Stimulated activated naive CD8-positive, alpha-beta T cell treated with anti-CD3 and anti-CD28 coated beads, Interleukin-15, amount 100 ng/mL, for 72 hours (primary cell): Measurements from ENCODE around the gene TCF25.
A peak's percentile ranks its signal among the peaks of the same experiment; 100 is the strongest.

ENCODE experiments used
- ATAC-seq: fragments of 150-1000 bp; cut with Tn5 transposase; 2 replicates; pipeline ENCODE4 v1.10.0; 2021; ENCODE audit warnings: mild to moderate bottlenecking, moderate library complexity
- DNase-seq, 2 donors: peaks; one replicate each; pipeline ENCODE4 v3.0.0; 2021 to 2022
- H3K27ac Mint-ChIP-seq, 2 donors: one replicate each; pipeline ENCODE4 v1.8.0; 2022; ENCODE audit warnings: mild to moderate bottlenecking in 2 of 2, mixed read lengths in 2 of 2, moderate library complexity in 2 of 2
- H3K27me3 Mint-ChIP-seq: one replicate; pipeline ENCODE4 v1.8.0; 2022; ENCODE audit warnings: mixed read lengths
- H3K4me1 Mint-ChIP-seq: one replicate; pipeline ENCODE4 v1.8.0; 2022; ENCODE audit warnings: mild to moderate bottlenecking, mixed read lengths
- H3K4me3 Mint-ChIP-seq, 2 donors: one replicate each; pipeline ENCODE4 v1.8.0; 2022; ENCODE audit warnings: mild to moderate bottlenecking in 2 of 2, mixed read lengths in 2 of 2, moderate library complexity in 1 of 2
- H3K9me3 Mint-ChIP-seq, 2 donors: one replicate each; pipeline ENCODE4 v1.8.0; 2022; ENCODE audit warnings: mixed read lengths in 2 of 2

TCF25 gene

GRCh38 chr16:89915303-89916232 lies 42.2 kb downstream of the TCF25 start:
- no peak overlapping the region for H3K4me3 Mint-ChIP-seq
- ATAC-seq: no peak
- H3K27me3 Mint-ChIP-seq: peaks cover 30% of the 10 kb centered on the region
- H3K4me1 Mint-ChIP-seq: peaks cover 34% of the 10 kb centered on the region
- H3K9me3 Mint-ChIP-seq: no peaks in the 10 kb centered on the region
- DNase-seq: no peak
- H3K27ac Mint-ChIP-seq: no peak overlapping the region

GRCh38 chr16:89917773-89918452 lies 44.5 kb downstream of the TCF25 start:
- Mint-ChIP-seq H3K27ac (peak overlapping the region in 1 of 2 donors; percentile 57), H3K4me1 (peaks cover 57% of the 10 kb centered on the region), H3K9me3 (no peaks in the 10 kb centered on the region), H3K4me3 (peak overlapping the region; percentile 80 to 85), H3K27me3 (peaks cover 54% of the 10 kb centered on the region)
- ATAC-seq (peak; percentile 87), DNase-seq (peak; percentile 80 to 87)

- Mint-ChIP-seq H3K27ac (peak within 1 kb of the TSS in 1 of 2 donors; percentile 57), H3K27me3 (peaks cover 58% of the 10 kb centered on the region), H3K4me3 (peak within 1 kb of the TSS; percentile 80 to 85), H3K4me1 (peaks cover 58% of the 10 kb centered on the region), H3K9me3 (no peaks in the 10 kb centered on the region)
- peak; percentile 29 for ATAC-seq
- peak; percentile 51 to 52 for DNase-seq
Observed at GRCh38 chr16:89918453-89919347, 45.3 kb downstream of the TCF25 start, which contains the start of gene MC1R. TSS of gene MC1R (plus strand) at chr16:89918862. CDS start at chr16:89919259, 397 bp downstream.

- H3K27ac Mint-ChIP-seq: no peak overlapping the region
- ATAC-seq (no peak), DNase-seq (no peak)
- no peaks in the 10 kb centered on the region for H3K9me3 Mint-ChIP-seq
- H3K4me3 Mint-ChIP-seq: peak overlapping the region in 1 of 2 donors; percentile 85
- peaks cover 69% of the 10 kb centered on the region for H3K27me3 Mint-ChIP-seq
- H3K4me1 Mint-ChIP-seq: peaks cover 58% of the 10 kb centered on the region
Observed at GRCh38 chr16:89919535-89920406, 46.4 kb downstream of the TCF25 start.

GRCh38 chr16:89920723-89921122 lies 47.3 kb downstream of the TCF25 start:
- H3K27me3 Mint-ChIP-seq: peaks cover 78% of the 10 kb centered on the region

GRCh38 chr16:89921131-89921701 lies 47.8 kb downstream of the TCF25 start:
- Mint-ChIP-seq H3K4me3 (peak overlapping the region; percentile 71 to 78), H3K4me1 (peaks cover 58% of the 10 kb centered on the region), H3K27ac (no peak overlapping the region), H3K27me3 (peaks cover 79% of the 10 kb centered on the region), H3K9me3 (no peaks in the 10 kb centered on the region)
- ATAC-seq (no peak), DNase-seq (peak in 1 of 2 donors; percentile 32)

More at GRCh38 chr16:89920723-89921122, 47.3 kb downstream of the TCF25 start:
- DNase-seq: no peak
- H3K27ac Mint-ChIP-seq: no peak overlapping the region
- H3K9me3 Mint-ChIP-seq: no peaks in the 10 kb centered on the region
- no peak for ATAC-seq
- H3K4me3 Mint-ChIP-seq: no peak overlapping the region
- peaks cover 58% of the 10 kb centered on the region for H3K4me1 Mint-ChIP-seq

- ATAC-seq (peak; percentile 14), DNase-seq (peak; percentile 36 to 51)
- peaks cover 86% of the 10 kb centered on the region for H3K27me3 Mint-ChIP-seq
- H3K27ac Mint-ChIP-seq: peak overlapping the region in 1 of 2 donors; percentile 65
- H3K4me3 Mint-ChIP-seq: peak overlapping the region; percentile 71 to 78
- H3K9me3 Mint-ChIP-seq: no peaks in the 10 kb centered on the region
- H3K4me1 Mint-ChIP-seq: peaks cover 63% of the 10 kb centered on the region
Observed at GRCh38 chr16:89921702-89922476, 48.5 kb downstream of the TCF25 start.

- H3K4me1 Mint-ChIP-seq: peaks cover 60% of the 10 kb centered on the region
- ATAC-seq: peak; percentile 7
- H3K27me3 Mint-ChIP-seq: peaks cover 92% of the 10 kb centered on the region
- no peak for DNase-seq
- no peak overlapping the region for H3K27ac Mint-ChIP-seq
- H3K9me3 Mint-ChIP-seq: no peaks in the 10 kb centered on the region
- H3K4me3 Mint-ChIP-seq: peak overlapping the region; percentile 78
Observed at GRCh38 chr16:89922477-89922883, 49.1 kb downstream of the TCF25 start.

GRCh38 chr16:89922884-89923639 lies 49.7 kb downstream of the TCF25 start, which contains the start of gene TUBB3:
TSS of gene TUBB3 (plus strand) at chr16:89923342. CDS start at chr16:89923402, 60 bp downstream.
- peak within 1 kb of the TSS; percentile 78 for H3K4me3 Mint-ChIP-seq
- DNase-seq (peak in 1 of 2 donors; percentile 29), ATAC-seq (peak; percentile 46)
- no peaks in the 10 kb centered on the region for H3K9me3 Mint-ChIP-seq
- H3K4me1 Mint-ChIP-seq: peaks cover 54% of the 10 kb centered on the region
- H3K27ac Mint-ChIP-seq: no peak within 1 kb of the TSS
- peaks cover 92% of the 10 kb centered on the region for H3K27me3 Mint-ChIP-seq

- ATAC-seq (no peak), DNase-seq (no peak)
- H3K27me3 Mint-ChIP-seq: peaks cover 85% of the 10 kb centered on the region
- H3K27ac Mint-ChIP-seq: no peak overlapping the region
- no peak overlapping the region for H3K4me3 Mint-ChIP-seq
- no peaks in the 10 kb centered on the region for H3K9me3 Mint-ChIP-seq
- H3K4me1 Mint-ChIP-seq: peaks cover 47% of the 10 kb centered on the region
Observed at GRCh38 chr16:89923640-89924296, 50.4 kb downstream of the TCF25 start.

- Mint-ChIP-seq H3K27me3 (peaks cover 79% of the 10 kb centered on the region), H3K27ac (no peak overlapping the region), H3K9me3 (no peaks in the 10 kb centered on the region), H3K4me3 (no peak overlapping the region), H3K4me1 (peaks cover 41% of the 10 kb centered on the region)
- no peak for ATAC-seq
- DNase-seq: peak in 1 of 2 donors; percentile 17
Observed at GRCh38 chr16:89924297-89924924, 51.0 kb downstream of the TCF25 start.

GRCh38 chr16:89924925-89925307 lies 51.5 kb downstream of the TCF25 start:
- H3K27me3 Mint-ChIP-seq: peaks cover 78% of the 10 kb centered on the region
- ATAC-seq (no peak), DNase-seq (no peak)
- no peak overlapping the region for H3K4me3 Mint-ChIP-seq
- H3K4me1 Mint-ChIP-seq: peaks cover 36% of the 10 kb centered on the region
- no peak overlapping the region for H3K27ac Mint-ChIP-seq
- no peaks in the 10 kb centered on the region for H3K9me3 Mint-ChIP-seq
